HG03135 (cell line): ENCODE results near the gene SENP6.
"Not testable (repeated sequence)": the region's sequence is repeated elsewhere in the genome, so short reads cannot be mapped to it uniquely, and the experiment has no call there.

ENCODE experiments used
- ATAC-seq: cut with Tn5 transposase; IDR thresholded peaks from one replicate; pipeline ENCODE4 v1.9.1; 2021; ENCODE audit warnings: mild to moderate bottlenecking, moderate library complexity; ENCODE audit not compliant: unreplicated experiment

Gene SENP6

DNA sequence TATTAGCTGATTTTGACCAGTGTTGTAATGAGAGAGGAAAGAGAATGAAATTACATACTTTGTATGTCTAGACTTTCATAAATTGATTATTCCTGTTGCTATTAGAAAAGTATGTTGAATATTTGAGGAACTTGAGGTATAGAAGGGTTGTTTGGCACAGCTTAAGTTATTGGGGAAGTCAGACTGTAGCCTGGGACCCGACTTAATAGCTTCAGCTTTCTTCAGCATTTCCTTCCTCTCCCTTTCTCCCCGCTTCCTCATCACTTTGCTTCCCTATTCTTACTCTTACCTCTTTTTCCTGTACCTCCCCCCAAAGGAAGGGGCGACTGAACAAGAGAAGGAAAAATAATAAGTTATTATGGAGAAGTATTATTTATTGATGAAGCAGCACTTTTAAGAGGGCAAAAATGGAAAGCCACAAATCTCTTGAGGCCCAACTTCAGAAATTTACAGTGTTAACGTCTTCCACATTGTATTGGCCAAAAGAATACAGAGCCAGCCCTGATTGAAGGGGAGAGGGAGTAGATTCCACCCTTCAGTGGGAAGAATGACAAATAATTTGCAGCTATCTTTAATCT, 7.4 kb downstream of the SENP6 start:
- ATAC-seq = no peak

DNA sequence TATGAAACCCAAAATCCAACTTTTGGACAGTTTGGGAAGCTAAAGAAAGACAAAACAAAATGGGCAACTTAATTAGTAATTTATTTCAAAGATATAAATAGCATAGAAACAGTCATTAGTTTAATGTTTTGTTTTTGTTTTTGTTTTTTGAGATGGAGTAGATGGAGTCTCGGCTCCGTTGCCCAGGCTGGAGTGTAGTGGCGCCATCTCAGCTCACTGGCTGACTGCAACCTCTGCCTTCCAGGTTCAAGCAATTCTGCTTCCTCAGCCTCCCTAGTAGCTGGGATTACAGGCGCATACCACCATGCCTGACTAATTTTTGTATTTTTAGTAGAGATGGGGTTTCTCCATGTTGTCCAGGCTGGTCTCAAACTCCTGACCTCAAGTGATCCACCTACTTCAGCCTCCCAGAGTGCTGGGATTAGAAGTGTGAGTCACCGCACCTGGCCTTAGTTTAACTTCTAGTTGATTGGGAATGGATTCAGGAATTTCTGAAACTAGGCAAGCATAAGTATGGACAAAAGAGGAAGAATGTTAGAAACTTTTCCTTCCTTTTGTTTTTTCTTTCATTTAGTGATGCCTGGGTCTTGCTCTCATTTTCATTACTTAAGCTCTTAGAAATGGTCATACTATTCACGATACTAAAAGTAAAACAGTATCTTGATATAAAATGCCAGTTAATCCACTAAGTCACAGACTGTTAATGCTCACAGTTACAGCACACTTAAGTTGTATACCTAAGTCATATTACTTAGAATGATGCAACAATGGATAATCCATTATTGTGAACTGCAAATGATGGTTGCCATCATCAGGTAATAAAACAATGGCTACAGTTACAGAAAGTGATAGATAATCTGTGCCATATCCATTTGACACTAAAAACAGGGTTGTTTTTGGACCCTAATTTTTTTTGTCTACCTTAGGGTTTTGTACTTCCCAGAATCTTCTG, 8.2 kb downstream of the SENP6 start:
- ATAC-seq = no peak

DNA sequence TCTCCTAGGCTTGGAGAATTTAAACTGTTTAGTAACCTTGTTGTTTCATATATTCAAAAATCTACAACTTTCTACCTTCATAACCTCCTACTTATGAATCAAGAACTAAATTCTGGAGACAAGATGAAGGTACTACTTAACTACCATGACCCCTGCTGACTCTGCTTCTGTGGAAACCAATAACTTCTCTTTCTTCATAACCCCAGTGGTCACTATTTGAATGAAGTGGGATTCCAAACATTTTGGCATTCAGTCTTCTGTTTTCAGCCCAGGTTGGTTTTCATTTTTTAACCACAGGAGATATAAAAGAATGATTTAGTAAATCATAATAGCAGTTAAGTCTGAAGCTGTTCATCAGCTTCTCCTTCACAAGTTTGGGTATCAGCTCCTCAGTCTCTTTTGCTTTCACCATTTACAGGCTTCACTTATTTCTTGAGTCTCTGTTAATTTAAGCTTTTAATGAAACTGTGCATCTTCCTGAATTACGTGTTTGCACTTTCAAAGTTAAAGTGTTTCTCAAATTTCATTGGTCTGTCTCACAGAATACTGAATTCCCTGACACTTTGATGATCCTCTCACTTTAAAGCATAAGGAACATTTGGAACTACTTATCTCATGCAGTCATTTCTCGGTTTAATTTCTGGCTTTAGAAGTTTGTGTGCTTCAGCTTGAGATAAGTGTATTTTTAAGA, 9.5 kb downstream of the SENP6 start:
- no peak for ATAC-seq

DNA sequence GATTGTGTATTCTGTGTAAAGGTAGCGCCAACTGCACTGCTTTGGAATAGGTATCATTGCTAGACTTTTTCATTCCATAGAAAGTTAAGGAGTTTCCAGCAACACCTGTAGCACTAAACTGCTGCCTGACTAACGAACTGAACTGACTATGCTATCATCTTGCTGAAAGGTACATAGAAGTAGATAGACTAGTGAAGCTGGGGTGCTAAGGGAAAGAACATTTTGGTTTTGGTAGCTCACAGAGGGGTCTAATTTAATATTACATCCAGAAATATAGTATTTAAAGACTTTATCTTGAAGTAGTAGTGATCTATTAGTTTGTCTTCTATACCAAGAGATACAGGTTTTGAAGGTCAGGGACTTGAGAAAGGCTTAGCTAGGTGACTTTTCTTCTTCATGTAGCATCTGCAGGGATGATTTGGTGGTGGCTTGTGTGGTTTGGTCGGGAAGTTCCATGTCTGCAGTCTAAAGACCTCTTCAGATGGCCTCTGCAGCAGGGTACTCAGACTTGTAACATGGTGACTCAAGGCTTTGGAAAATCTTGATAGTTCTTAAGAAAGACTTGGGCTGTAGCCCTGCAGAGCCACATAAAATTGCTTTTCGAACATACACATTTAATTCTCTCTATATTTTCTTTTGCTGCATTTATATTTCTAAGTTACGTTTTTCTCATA, 10.2 kb downstream of the SENP6 start:
- ATAC-seq = no peak

DNA sequence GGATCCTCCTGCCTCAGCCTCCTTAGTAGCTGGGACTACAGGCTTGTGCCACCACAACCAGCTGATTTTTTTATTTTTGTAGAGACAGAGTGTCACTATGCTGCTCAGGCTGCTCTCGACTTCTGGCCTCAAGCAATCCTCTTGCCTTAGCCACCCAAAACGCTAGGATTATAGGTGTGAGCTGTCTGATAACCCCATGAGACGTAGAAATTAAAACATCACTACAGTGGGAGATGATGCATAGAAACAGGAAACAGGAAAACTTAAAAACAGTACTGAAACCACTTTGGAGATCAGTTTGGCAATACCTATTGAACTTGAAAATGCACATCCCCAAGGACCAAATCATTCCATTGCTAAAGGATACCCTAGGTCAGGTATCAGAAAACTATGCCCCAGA, 10.8 kb downstream of the SENP6 start:
- no peak for ATAC-seq

DNA sequence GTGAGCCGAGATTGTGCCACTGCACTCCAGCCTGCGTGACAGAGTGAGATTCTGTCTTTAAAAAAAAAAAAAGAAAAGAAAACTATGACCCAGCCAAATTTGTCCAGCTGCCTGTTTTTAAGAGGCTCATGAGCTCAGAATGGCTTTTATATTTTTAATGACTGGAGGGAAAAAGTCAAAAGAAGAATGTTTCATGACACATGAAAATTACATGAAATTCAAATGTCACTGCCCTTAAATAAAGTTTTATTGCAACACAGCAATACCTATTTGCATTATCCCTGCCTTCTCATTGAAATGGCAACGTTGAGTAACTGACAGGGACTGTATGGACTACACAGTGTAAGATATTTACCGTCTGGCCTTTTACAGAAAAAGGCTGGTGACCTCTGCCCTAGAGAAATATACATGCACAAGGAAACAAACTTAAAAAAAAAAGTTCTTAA, 11.4 kb downstream of the SENP6 start:
- ATAC-seq = no peak

DNA sequence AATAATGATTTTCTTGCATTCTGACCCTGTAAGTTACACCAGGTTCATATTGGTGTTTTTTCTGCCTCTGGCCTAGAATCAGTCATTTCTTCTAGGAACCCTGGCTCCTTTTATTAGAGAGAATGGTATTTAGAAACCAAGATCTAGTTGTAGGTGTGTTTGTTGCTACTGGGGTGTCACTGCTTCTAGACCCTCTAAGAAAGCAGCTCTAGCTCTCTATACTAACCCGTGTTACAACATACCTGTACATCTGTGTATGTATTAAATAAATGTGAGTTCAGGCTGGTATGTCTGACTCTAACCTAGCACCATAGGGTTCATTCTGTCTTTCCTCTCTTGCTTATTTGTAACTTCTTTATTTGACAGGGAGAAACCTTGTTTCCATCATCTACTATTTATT, 16.8 kb downstream of the SENP6 start:
- no peak for ATAC-seq

DNA sequence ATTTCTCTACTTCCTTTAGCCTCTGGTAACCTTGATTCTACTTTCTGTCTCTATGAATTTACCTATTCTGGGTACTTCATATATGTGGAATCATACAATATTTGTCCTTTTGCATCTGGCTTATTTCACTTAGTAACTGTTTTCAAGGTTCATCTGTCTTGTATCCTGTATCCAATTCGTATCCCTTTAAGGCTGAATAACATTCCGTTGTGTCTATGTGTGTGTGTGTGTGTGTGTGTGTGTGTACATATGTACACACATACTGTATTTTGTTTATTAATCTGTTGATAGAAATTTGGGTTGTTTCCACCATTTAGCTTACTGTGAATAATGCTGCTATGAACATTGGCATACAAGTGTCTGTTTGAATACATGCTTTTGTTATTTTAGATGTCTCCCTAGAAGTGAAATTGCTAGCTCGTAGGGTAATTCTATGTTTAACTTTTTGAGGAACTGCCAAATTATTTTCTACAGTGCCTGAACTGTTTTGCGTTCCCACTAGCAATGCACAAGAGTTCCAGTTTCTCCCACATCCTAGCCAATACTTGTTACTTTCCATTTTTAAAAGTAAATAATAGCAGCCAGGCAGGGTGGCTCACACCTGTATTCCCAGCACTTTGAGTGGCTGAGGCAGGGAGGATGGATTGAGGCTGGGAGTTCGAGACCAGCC, 17.7 kb downstream of the SENP6 start:
- no peak for ATAC-seq

DNA sequence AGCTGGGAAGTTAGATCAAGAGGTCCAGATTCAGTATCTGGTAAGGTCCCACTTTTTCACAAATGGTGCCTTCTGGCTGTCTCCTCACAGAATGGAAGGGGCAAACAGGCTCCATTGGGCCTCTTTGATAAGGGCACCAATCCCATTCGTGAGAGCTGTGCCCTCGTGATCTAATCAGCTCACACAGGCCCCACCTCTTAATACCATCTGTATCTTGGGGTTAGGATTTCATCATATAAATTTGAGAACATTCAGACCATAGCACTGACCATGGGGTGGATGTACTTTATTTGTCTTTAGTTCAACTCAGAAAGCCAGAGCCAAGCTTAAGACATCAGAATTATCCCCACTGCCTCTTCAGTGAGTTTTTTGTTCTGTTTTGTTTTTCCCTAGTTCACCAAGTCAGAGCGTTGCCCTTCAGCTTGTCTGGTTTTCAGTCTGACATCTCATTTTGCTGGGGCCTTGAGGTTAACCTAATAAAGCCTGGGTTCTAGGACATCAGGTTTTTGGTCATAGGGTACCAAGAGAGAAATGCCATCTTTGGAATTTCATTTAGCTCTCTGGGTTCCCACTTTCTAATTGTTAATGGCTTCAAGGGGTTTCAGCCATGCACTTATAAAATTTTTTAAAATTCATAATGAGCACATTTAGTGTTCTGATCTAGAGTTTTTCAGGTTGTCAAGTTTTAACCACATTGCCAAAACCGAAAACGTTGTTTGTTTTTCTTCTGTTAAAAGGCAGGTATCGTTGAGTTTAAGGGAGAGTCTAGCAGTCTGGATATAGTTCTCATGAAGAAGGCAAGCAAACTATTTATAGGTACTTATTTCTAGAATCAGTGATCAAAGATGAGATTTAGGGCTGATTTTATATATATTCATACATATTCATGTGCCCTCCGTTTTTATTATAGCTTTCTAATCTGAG, 19.0 kb downstream of the SENP6 start:
- ATAC-seq = no peak

DNA sequence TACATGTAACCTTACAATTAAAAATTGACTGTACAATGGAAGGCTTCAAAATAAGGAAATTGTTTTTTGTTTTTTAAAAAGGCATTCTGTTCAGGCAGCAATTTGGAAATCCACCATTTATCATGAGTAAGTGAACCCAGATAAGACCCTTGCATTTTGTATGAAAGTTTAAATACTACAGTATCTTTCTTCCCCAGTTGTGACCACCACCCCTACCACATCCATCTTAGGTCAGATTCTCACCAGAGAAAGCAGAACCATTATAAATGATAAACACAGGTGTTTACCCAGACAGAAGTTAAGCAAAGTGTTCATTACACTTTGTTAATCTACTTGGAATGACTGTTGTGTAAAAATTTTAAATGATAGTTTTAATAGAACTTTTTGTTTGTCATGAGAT, 20.2 kb downstream of the SENP6 start:
- ATAC-seq = no peak

DNA sequence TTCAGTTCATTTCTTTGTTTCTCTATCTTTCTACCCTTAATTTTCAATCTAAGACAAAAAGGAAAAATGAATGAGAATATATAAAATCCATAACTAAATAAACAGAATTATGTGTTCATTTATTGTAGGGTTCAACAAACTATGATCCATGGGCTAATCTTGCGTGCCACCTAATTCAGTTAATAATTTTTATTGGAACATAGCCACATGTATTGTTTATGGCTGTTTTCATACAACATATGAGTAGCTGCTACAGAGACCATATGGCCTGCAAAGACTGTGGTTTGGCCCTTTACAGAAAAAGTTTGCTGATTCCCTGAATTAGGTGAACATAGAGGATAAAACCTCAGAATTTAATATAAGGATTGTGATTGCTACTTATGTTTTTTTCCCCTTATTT, 21.8 kb downstream of the SENP6 start:
- ATAC-seq = no peak

DNA sequence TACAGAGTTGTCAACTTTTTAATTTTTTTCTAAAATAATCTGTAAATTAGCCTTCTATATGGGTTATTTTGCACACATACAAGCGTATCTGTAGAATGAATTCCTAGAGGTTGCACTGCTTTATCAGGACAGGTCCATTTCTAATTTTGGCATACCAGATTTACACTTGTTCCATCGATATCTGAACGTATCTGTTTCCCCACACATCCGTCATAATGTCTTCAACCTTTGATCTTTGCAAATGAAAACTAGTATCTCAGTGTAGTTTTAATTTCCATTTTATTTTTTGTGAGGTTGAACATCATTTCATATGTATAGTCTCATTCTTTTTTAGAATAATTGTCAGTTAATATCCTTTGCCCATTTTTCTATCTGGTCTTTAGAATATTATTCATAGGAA, 22.7 kb downstream of the SENP6 start:
- no peak for ATAC-seq

DNA sequence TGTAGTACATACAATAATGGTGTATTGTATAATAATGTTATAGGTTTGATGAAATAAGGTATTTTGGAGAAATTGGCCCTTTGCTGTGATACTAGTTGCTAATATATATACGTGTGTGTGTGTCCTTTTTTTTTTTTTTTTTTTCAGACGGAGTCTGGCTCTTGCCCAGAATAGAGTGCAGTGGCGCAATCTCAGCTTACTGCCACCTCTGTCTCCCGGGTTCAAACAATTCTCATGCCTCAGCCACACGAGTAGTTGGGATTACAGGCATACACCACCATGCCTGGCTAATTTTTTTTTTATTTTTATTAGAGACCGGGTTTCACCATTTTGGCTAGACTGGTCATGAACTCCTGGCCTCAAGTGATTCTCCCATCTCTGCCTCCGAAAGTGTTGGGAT, 23.3 kb downstream of the SENP6 start:
- no peak for ATAC-seq

DNA sequence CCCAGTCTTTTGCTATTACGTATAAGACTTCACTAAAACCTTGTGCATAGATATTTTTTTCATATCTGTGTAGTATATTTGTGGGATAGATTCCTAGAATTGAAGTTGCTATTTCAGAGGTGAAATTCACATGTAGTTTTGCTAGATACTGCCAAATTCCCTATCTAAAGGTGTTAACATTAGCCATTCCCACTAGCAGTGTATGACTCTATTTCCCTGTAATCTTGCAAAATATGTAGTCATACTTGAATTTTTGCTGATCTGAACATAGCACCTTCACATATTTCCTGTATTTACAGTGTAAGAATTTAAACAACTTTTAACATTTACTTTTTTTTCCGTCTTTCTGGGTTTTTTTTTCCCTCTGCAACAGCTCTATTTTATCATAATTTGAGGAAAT, 24.9 kb downstream of the SENP6 start:
- no peak for ATAC-seq

DNA sequence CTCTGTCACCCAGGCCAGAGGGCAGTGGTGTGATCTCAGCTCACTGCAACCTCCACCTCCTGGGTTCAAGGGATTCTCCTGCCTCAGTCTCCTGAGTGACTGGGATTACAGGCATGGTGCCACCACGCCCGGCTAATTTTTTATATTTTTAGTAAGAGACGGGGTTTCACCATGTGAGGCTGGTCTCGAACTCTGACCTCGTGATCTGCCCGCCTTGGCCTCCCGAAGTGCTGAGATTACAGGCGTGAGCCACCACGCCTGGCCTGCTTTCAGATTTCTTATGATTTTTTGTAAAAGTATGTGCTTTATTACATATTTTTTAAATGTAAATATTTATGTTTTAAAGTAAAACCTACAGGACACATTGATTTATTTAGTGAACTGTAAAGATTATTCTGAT, 26.0 kb downstream of the SENP6 start:
- ATAC-seq = not testable (repeated sequence)

DNA sequence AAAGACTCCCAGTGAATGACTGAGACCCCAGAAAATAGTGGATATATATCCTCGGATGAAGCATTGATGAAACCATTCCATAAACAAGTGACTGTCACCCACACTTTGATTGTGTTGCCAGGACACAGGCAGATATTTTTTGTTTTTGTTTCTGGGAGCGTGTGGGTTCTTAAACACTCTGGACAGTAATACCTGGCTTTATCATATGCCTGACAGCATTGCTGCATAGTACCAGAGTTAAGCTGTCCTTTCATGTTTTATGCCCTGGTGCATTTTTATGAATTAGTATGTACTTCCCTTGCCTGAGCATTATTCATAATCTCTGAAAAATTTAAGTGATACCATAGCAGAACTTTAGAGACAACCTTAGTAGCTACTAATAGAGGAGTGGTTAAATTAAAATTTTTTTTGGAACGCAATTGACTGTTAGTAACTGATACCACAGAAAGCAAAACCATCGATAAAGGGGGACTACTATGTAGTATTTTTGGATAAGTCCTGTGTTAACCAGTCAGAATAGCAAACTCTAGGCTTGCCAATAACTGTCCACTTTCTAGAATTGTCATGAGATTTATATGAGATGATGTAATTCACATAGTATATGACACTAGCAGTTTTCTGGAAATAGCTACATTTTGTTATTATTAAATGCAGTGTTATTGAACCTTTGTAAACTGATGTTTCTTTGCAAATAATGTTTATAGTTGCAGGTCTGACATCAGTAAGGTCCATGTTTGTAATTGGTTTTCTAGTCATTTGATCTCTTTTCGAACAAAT, 30.4 kb downstream of the SENP6 start:
- ATAC-seq = no peak

DNA sequence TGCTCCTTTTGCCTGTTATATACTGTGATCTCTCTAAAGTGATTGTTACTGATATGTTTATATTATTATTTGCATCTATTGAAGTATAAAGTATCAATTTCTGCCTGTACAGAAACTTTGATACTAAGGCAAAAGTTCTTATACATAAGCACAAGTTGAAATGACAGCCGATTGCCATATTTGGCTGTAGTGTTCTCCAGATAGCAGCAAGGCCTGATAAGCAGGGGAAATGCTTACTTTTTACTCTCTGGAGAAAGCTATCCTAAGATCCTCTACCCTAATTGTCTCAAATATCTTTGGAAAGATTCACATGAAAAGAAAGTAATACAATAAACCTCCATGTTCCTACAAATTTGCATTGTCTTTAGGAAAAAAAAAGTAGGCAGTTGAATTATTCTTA, 31.4 kb downstream of the SENP6 start:
- ATAC-seq = no peak

DNA sequence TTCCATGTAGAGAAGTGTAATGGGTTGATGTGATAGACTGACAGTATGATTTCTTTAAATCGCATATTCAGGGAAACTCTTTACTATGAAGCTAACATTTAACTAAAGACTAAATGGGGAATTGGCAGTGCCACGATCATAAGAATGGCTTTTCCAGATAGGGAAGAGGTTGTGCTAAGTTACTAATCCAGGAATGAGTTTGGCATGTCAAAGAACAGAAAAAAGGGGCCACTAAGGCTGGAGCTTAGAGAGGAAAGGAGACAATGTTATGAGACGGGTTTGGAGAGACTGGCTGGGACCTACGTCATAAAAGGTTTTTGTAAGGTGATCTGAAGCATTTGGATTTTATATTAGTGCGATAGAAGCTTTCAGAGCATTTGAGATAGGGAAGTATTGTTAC, 40.6 kb downstream of the SENP6 start:
- ATAC-seq = no peak

DNA sequence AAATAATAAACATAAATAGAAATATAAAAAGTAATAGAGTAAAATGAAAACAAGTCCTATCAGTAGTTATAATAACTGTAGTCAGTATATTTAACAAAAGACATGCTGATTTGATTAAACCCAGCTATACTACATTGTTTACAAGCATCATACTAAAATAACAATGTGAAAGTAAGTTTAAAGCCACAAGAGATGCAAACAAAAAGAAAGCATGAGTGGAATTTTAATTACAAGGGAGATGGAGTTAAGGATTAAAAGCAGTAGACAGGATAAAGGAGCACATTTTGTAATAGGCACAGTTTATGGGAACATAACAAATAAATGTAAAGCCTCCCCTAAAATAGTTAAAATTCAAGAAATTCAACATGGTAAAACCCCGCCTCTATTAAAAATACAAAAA, 41.5 kb downstream of the SENP6 start:
- no peak for ATAC-seq
